ENCODE data around the gene SMAD2. TPM values are rescaled to one million over a fixed set of nuclear protein-coding genes. Genes with fewer than 3 reads are reported as not detected.

The SMAD2 gene
- total and polyA plus RNA-seq, 2 experiments from 2014 or later = 30.9 to 90.7 TPM

DNA sequence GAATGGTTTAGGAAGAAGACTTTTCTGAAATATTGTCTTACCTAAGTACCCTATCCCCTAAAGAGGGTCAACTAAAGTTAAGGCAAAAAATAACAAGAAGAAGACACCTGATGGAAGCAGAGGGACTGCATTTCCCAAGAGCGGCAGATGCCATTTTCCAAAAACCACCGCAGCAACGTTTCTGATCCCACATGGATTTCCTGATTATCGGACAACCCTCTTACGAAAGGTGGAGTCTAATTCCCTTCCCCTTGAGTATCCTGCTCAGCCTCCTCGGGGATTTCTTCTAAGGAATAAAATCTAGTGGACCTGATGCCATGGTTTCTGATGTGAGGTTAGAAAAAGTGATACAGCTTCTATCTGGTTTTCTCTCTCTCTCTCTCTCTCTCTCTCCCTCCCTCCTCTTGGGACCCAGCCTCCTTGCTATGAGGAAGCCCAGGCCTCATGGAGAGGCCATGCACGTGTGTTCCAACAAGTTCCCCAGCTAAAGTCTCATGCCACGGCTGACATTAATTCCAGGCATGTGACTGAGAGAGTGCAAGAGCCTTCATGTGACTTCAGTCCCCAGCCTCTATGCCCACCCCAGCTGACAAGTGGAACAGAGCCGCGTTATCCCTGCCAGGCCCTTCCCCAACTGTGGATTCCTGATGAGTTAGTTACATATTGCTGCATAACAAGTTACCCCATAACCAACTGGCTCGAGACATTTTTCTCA, 150.3 kb downstream of the SMAD2 start:
- Histone ChIP-seq H3K4me1 (ENCODE audit: insufficient read depth) (no peaks in the 10 kb centered on the region), H3F3A (replicated peaks; ENCODE audit: low read depth) (no peaks in the 10 kb centered on the region), H3K4me2 (no peak overlapping the region), H3K9me2 (ENCODE audit: insufficient read depth) (peaks cover 3% of the 10 kb centered on the region; the same call in 1 of the 2 replicates), H3K79me2 (replicated peaks; ENCODE audit: insufficient read depth) (no peaks in the 10 kb centered on the region), H3K36me3 (ENCODE audit: insufficient read depth) (no peaks in the 10 kb centered on the region), H3K4me3 (no peak overlapping the region), H2AFZ (no peak overlapping the region), H4K20me1 (replicated peaks; ENCODE audit: insufficient read depth) (no peaks in the 10 kb centered on the region), H3K27ac (ENCODE audit: low read depth) (no peak overlapping the region), H3K27me3 (ENCODE audit: insufficient read depth) (no peaks in the 10 kb centered on the region)
- Mint-ChIP-seq H3K27me3 (ENCODE audit: insufficient read depth, low read depth, poor library complexity) (no peaks in the 10 kb centered on the region), H3K9me3 (peaks cover 19% of the 10 kb centered on the region), H3K36me3 (ENCODE audit: low read depth) (peaks cover 12% of the 10 kb centered on the region; the same call in 1 of the 3 replicates), H3K4me1 (no peaks in the 10 kb centered on the region), H3K4me3 (no peak overlapping the region), H3K27ac (no peak overlapping the region)
- TF ChIP-seq POLR2AphosphoS5 (IDR thresholded peaks at IDR 0.05; ENCODE audit: low read depth) = no peak
- no peak for TF ChIP-seq NANOG (IDR thresholded peaks at IDR 0.05; ENCODE audit: borderline replicate concordance)
- TF ChIP-seq, protein P1, sequence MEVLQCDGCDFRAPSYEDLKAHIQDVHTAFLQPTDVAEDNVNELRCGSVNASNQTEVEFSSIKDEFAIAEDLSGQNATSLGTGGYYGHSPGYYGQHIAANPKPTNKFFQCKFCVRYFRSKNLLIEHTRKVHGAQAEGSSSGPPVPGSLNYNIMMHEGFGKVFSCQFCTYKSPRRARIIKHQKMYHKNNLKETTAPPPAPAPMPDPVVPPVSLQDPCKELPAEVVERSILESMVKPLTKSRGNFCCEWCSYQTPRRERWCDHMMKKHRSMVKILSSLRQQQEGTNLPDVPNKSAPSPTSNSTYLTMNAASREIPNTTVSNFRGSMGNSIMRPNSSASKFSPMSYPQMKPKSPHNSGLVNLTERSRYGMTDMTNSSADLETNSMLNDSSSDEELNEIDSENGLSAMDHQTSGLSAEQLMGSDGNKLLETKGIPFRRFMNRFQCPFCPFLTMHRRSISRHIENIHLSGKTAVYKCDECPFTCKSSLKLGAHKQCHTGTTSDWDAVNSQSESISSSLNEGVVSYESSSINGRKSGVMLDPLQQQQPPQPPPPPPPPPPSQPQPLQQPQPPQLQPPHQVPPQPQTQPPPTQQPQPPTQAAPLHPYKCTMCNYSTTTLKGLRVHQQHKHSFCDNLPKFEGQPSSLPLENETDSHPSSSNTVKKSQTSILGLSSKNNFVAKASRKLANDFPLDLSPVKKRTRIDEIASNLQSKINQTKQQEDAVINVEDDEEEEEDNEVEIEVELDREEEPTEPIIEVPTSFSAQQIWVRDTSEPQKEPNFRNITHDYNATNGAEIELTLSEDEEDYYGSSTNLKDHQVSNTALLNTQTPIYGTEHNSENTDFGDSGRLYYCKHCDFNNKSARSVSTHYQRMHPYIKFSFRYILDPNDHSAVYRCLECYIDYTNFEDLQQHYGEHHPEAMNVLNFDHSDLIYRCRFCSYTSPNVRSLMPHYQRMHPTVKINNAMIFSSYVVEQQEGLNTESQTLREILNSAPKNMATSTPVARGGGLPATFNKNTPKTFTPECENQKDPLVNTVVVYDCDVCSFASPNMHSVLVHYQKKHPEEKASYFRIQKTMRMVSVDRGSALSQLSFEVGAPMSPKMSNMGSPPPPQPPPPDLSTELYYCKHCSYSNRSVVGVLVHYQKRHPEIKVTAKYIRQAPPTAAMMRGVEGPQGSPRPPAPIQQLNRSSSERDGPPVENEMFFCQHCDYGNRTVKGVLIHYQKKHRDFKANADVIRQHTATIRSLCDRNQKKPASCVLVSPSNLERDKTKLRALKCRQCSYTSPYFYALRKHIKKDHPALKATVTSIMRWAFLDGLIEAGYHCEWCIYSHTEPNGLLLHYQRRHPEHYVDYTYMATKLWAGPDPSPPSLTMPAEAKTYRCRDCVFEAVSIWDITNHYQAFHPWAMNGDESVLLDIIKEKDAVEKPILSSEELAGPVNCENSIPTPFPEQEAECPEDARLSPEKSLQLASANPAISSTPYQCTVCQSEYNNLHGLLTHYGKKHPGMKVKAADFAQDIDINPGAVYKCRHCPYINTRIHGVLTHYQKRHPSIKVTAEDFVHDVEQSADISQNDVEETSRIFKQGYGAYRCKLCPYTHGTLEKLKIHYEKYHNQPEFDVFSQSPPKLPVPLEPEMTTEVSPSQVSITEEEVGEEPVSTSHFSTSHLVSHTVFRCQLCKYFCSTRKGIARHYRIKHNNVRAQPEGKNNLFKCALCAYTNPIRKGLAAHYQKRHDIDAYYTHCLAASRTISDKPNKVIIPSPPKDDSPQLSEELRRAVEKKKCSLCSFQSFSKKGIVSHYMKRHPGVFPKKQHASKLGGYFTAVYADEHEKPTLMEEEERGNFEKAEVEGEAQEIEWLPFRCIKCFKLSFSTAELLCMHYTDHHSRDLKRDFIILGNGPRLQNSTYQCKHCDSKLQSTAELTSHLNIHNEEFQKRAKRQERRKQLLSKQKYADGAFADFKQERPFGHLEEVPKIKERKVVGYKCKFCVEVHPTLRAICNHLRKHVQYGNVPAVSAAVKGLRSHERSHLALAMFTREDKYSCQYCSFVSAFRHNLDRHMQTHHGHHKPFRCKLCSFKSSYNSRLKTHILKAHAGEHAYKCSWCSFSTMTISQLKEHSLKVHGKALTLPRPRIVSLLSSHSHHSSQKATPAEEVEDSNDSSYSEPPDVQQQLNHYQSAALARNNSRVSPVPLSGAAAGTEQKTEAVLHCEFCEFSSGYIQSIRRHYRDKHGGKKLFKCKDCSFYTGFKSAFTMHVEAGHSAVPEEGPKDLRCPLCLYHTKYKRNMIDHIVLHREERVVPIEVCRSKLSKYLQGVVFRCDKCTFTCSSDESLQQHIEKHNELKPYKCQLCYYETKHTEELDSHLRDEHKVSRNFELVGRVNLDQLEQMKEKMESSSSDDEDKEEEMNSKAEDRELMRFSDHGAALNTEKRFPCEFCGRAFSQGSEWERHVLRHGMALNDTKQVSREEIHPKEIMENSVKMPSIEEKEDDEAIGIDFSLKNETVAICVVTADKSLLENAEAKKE (CRISPR knock-in tag; IDR thresholded peaks at IDR 0.05) = no peak
- no peak for TF ChIP-seq EZH2 (IDR thresholded peaks at IDR 0.05; ENCODE audit: low read depth, unreplicated experiment)
- TF ChIP-seq STAT1 (IDR thresholded peaks at IDR 0.05; ENCODE audit: unreplicated experiment) = no peak
- no peak for TF ChIP-seq ZNF331 (CRISPR knock-in tag; IDR thresholded peaks at IDR 0.05; ENCODE audit: low read depth)
- no peak for ATAC-seq
- DNase-seq (ENCODE audit: low spot score) = no peak

All from GM23338 (cell line).